ENCODE results near the gene SWT1.

The SWT1 gene

DNA sequence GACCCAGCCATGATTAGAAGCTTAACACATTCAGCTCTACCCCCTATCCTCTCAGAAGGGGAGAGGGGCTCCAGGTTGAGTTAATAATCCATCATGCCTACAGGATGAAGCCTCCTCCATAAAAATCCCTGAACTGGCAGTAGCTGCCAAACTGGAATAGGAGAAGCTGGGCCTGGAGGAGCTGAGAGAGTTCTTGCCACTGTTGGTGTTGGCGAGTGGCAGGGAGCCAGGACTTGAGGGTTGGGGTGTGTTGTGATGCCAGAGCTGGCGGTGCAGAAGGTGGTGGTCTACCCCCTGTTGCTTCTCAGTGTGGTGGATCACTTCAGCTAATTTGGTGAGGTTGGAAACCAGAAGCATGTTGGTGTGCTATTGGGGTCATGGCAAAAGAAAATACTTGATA lies 123.6 kb downstream of the SWT1 start:
- H3K27ac ChIP-seq (replicated peaks): no peak overlapping the region
- no peaks in the 10 kb centered on the region for H3K27me3 ChIP-seq (ENCODE audit: insufficient read depth, poor library complexity, severe bottlenecking)
- DNase-seq (ENCODE audit: low read depth in 1 of 2, low spot score in 1 of 2): no peak
- TF ChIP-seq REST (IDR thresholded peaks at IDR 0.05; ENCODE audit: insufficient replicate concordance, low read depth) (no peak), SPI1 (IDR thresholded peaks at IDR 0.05; ENCODE audit: borderline replicate concordance, low read depth) (no peak), CTCF (IDR thresholded peaks at IDR 0.05; ENCODE audit: insufficient read depth, low read length) (no peak), GABPA (IDR thresholded peaks at IDR 0.05; ENCODE audit: low read depth) (no peak), POLR2AphosphoS5 (IDR thresholded peaks at IDR 0.05; ENCODE audit: low read depth) (no peak)
- H3K4me3 ChIP-seq (replicated peaks; ENCODE audit: insufficient read depth, low read length): no peak overlapping the region

DNA sequence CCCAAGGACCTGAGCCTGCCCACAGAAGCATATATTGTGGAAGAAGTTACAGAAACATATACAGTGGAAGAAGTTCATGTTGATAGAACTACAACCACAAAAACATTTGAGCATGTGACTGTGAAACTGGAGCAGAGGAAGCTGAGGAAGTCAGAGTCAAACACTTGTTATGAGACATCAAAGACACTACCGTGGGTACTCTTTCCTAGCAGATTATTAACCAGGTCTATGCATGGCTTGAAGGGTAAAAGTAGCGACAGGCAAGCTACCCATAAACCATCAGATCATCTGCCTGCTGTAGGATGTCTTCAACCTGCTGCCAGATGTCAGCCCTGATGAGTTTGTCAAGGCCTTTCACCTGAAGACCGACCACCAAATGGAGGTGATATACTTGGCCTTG lies 124.3 kb downstream of the SWT1 start:
- Histone ChIP-seq H3K27me3 (ENCODE audit: insufficient read depth, poor library complexity, severe bottlenecking) (no peaks in the 10 kb centered on the region), H3K4me3 (replicated peaks; ENCODE audit: insufficient read depth, low read length) (no peak overlapping the region), H3K27ac (replicated peaks) (no peak overlapping the region)
- no peak for TF ChIP-seq SPI1 (IDR thresholded peaks at IDR 0.05; ENCODE audit: borderline replicate concordance, low read depth)
- no peak for TF ChIP-seq POLR2AphosphoS5 (IDR thresholded peaks at IDR 0.05; ENCODE audit: low read depth)
- no peak for TF ChIP-seq GABPA (IDR thresholded peaks at IDR 0.05; ENCODE audit: low read depth)
- TF ChIP-seq REST (IDR thresholded peaks at IDR 0.05; ENCODE audit: insufficient replicate concordance, low read depth): no peak
- DNase-seq (ENCODE audit: low read depth in 1 of 2, low spot score in 1 of 2): no peak

- TF ChIP-seq GABPA (IDR thresholded peaks at IDR 0.05; ENCODE audit: low read depth) (no peak), POLR2AphosphoS5 (IDR thresholded peaks at IDR 0.05; ENCODE audit: low read depth) (no peak), CTCF (IDR thresholded peaks at IDR 0.05; ENCODE audit: insufficient read depth, low read length) (no peak), SPI1 (IDR thresholded peaks at IDR 0.05; ENCODE audit: borderline replicate concordance, low read depth) (no peak), REST (IDR thresholded peaks at IDR 0.05; ENCODE audit: insufficient replicate concordance, low read depth) (no peak)
- Histone ChIP-seq H3K27ac (replicated peaks) (no peak overlapping the region), H3K4me3 (replicated peaks; ENCODE audit: insufficient read depth, low read length) (no peak overlapping the region), H3K27me3 (ENCODE audit: insufficient read depth, poor library complexity, severe bottlenecking) (no peaks in the 10 kb centered on the region)
- DNase-seq (ENCODE audit: low read depth in 1 of 2, low spot score in 1 of 2): no peak
These were observed 127.1 kb downstream of the SWT1 start for GRCh38 chr1:185284116-185284515.
